DOHH2 (cell line): ENCODE data around the gene CTNNBL1.

Source experiments
- CTCF ChIP-seq: fragments of 200-600 bp; sonication (generic); IDR thresholded peaks from one replicate; pipeline ENCODE4 v1.5.1; 2014; ENCODE audit warnings: antibody characterized with exemption, mild to moderate bottlenecking, low read depth, low read length; ENCODE audit not compliant: poor library complexity, severe bottlenecking
- EZH2phosphoT487 ChIP-seq: fragments of 200-600 bp; sonication (generic); IDR thresholded peaks from 2 replicates; pipeline ENCODE4 v1.6.1; 2017; ENCODE audit warnings: borderline replicate concordance, mild to moderate bottlenecking, antibody characterized with exemption, low read length, moderate library complexity, mixed read lengths

GRCh38 chr20:37673444-37673843 is 20.4 kb upstream of the CTNNBL1 start:
- TF ChIP-seq CTCF: no peak
- no peak for TF ChIP-seq EZH2phosphoT487
